Measurements from ENCODE around the gene NAIF1. TPM values are rescaled to one million over a fixed set of nuclear protein-coding genes. Genes with fewer than 3 reads are reported as not detected.
"Not testable (repeated sequence)": the region's sequence is repeated elsewhere in the genome, so short reads cannot be mapped to it uniquely, and the experiment has no call there.

Gene NAIF1, protein sequence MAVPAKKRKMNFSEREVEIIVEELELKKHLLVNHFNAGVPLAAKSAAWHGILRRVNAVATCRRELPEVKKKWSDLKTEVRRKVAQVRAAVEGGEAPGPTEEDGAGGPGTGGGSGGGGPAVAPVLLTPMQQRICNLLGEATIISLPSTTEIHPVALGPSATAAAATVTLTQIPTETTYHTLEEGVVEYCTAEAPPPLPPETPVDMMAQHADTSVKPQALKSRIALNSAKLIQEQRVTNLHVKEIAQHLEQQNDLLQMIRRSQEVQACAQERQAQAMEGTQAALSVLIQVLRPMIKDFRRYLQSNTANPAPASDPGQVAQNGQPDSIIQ
- total RNA-seq (2014; rRNA removed; shearing (Covaris generic)) = 8.5 and 9.0 TPM in 2 replicates

DNA sequence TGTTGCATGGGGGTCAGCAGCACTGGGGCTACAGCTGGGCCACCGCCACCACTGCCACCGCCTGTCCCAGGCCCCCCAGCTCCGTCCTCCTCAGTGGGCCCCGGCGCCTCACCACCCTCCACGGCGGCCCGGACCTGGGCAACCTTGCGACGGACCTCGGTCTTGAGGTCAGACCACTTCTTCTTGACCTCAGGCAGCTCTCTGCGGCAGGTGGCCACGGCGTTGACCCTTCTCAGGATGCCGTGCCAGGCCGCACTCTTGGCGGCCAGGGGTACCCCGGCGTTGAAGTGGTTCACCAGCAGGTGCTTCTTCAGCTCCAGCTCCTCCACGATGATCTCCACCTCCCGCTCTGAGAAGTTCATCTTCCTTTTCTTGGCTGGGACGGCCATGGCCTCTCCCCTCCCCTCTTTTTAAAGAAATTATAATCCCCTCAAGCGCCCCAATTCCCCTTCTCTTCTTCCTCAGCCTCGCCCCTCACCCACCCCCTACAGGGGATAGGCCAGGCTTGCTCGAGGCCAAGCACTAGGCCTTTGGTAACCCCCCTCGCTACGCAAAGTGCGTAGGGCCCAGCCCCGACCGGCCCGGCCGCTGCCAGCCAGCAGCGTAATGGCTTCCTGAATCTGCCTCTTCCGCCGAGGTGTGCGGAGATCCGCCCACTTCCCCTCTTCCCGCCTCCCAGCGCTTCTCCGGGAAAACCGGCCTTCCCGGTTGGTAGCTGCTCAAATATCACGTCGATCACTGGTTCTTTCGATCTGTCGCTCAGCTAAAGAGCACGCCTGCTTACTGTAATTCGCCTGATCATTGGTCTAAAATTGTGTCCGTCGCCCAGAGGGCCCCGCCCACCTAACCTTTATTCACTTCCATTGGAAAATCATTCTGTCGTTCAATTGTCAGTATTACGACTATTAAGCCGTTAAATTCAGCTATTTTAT is at the start of gene NAIF1:
NAIF1 (minus strand) TSS at position 608 of the 932 bp plus-strand sequence; CDS start at position 389, 219 bp downstream.
- no peaks in the 10 kb centered on the region for H3K36me3 ChIP-seq
- peak within 1 kb of the TSS; percentile 98 for H3K27ac ChIP-seq
- H3K27me3 ChIP-seq = no peaks in the 10 kb centered on the region
- no peaks in the 10 kb centered on the region for H3K9me3 ChIP-seq (replicated peaks)
- H3K4me3 ChIP-seq = peak within 1 kb of the TSS; percentile 75
- H3K4me1 ChIP-seq = peaks cover 12% of the 10 kb centered on the region
- DNase-seq = peak; percentile 99 to 100

DNA sequence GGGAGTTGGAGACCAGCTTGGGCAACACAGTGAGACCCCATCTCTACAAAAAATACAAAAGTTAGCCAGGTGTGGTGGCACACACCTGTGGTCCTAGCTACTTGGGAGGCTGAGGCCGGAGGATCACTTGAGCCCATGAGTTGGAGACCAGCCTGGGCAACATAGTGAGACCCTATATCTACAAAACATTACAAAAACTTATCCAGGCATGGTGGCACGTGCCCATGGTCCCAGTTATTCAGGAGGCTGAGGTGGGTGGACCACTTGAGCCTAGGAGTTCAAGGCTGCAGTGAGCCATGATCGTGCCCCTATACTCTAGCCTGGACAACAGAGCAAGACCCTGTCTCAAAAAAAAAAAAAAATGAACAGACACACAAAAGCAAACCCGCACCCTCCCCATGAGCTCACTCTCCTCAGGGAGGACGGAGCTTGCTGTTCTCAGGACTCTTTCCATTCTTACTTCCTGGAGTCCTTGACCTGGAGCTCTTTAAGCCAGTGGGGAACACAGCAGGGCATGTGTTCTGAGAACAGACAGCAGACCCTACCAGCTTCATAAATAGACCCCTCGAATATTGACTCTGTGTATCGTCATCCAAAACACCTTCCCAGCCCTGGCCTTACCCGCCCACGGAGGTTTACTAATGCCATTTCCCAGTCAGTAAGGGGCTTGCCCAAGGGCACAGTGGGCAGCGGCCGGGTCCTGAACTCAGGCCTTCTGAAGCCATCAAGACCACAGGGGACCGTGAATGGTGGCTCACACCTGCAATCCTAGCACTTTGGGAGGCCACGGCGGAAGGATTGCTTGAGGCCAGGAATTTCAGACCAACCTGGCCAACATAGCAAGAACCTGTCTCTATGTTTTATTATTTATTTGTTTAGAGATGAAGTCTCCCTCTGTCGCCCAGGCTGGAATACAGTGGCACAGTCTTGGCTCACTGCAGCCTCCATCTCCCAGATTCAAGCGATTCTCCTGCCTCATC is 49.3 kb upstream of the NAIF1 start:
- DNase-seq = no peak
- Histone ChIP-seq H3K36me3 (peaks cover 4% of the 10 kb centered on the region), H3K4me1 (peaks cover 8% of the 10 kb centered on the region), H3K4me3 (no peak overlapping the region), H3K27me3 (no peaks in the 10 kb centered on the region), H3K9me3 (replicated peaks) (no peaks in the 10 kb centered on the region), H3K27ac (no peak overlapping the region)

DNA sequence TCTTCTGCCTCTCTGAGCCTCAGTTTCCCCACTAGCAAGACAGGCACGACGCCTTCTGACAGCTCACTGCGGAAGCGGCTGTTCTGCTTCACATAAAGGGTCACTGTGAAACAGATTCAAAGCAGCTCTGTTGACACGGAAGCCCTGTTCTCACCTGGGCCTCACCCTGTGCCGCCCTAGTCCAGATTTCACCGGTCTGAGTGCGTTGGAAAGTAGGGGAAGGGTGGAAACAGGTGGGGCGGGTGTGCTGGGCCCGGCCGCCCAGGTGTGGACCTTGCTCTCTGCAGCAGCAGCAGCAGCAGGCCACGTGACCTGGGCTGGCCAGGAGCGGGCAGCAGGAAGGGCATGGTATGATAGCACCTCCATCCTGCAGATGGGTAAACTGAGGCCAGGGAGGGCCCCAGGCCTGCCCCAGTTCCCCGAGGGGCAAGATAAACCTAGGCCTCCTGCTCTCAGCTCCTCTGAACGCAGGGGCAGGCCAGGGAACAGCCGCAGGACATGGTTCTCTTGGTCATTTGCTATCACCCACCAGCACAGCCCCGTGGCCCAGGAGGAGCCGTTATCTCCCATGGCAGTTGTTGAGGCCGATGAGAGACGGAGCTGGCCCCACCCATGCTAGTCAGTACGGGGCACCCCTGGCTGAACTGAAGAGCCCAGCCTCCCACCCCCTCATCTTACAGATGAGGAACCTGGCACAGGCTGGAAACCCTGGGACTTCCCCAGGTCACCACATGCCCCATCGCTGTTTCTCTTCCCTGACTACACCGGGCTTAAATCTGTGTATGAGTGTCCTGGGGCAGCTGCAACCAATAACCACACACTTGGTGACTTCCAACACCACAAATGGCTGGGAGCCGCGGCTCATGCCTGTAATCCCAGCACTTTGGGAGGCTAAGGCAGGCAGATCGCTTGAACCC is 48.3 kb upstream of the NAIF1 start:
- H3K27ac ChIP-seq = no peak overlapping the region
- no peak overlapping the region for H3K4me3 ChIP-seq
- H3K4me1 ChIP-seq = peaks cover 8% of the 10 kb centered on the region
- no peaks in the 10 kb centered on the region for H3K27me3 ChIP-seq
- DNase-seq = no peak
- H3K36me3 ChIP-seq = peaks cover 7% of the 10 kb centered on the region
- no peaks in the 10 kb centered on the region for H3K9me3 ChIP-seq (replicated peaks)

DNA sequence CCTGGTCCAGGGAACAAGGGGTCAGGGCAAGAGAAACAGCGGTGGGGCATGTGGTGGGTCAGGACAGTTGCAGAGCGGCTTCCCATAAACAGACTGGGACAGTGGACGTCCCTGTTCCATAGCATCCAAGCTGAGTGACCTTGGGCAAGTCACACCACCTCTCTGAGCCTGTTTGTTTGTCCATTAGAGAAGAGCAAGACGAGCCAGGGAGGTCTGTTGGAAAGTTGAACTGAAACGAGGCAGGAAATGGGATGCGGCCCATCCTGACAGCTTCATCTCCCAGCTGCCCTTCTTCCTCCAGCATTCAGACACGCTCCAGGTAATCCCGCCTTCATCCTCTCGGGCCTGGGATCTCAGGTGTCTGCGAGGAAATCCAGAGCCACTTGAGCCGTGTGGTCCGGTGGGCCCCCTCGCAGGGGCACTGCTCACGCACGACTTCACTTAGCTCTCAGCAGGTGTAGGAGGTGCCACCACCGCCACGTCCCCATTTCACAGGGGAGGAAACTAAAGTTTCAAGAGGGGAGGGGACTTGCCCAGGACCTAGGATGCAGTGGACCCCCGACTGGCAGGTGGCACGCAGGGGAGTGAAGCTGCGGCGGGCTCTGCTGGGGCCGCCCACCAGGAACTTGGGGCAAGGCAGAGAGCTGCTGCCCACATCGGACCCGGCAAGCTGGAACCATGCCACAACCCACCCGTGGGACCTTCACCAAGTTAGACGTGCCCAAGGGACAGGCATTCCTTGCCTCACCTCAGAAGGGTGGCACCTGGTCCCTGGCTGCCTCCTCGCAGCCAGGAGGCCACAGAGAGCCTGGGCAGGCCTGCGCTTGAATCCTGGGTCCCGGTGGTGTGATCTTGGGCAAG is 47.4 kb upstream of the NAIF1 start:
- no peak overlapping the region for H3K4me3 ChIP-seq
- DNase-seq = no peak
- no peaks in the 10 kb centered on the region for H3K27me3 ChIP-seq

DNA sequence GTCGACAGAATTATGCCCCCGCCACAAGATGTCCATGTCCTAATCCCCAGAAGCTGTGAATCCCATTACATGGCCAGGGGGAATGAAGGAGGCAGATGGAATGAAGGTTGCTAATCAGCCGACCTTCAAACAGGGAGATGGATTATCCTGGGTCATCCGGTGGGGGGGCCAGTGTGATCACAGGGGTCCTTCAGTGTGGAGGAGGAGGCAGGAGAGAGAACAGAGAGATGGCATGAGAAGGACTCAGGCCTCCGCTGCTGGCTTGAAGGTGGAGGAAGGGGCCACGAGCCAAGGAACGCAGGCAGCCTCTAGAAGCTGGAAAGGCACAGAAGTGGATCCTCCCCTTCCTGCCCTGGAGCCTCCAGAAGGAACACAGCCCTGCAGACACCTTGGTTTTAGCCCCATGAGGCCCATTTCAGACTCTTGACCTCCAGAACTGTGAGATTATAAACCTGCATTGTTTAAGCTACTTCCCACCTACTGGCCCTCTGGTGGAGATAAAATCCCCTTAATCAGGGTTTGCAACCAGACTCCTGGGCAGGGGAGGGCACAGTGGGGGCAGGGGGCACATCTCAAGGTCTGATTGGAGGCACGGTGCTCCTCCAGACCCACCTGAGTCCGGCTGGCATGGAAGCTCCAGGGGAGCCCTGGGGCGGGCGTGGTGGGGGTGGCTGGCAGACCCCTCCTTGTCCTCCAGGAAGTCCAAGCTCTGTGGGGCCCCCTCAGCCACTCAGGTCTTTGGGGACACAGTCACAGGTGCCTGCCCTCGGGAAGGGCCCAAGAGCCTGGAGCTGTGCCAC is 46.6 kb upstream of the NAIF1 start:
- peaks cover 12% of the 10 kb centered on the region; the same call in 1 of the 2 replicates for H3K36me3 ChIP-seq
- H3K4me3 ChIP-seq = no peak overlapping the region
- no peaks in the 10 kb centered on the region for H3K9me3 ChIP-seq (replicated peaks)
- H3K4me1 ChIP-seq = no peaks in the 10 kb centered on the region
- no peaks in the 10 kb centered on the region for H3K27me3 ChIP-seq
- H3K27ac ChIP-seq = no peak overlapping the region
- DNase-seq = no peak

More for the DNA sequence above, 47.4 kb upstream of the NAIF1 start:
- Histone ChIP-seq H3K4me1 (peaks cover 6% of the 10 kb centered on the region), H3K9me3 (replicated peaks) (no peaks in the 10 kb centered on the region), H3K36me3 (peaks cover 10% of the 10 kb centered on the region; the same call in 1 of the 2 replicates), H3K27ac (no peak overlapping the region)

DNA sequence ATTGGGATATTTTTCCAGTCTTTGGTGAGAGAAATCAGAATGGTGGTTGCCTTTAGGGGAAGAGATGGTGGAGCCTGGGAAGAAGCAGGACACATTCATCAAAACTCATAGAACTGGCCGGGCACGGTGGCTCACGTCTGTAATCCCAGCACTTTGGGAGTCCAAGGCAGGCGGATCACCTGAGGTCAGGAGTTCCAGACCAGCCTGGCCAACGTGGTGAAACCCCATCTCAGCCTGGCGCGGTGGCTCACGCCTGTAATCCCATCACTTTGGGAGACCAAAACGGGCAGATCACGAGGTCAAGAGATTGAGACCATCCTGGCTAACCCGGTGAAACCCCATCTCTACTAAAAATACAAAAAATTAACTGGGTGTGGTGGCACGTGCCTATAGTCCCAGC is 44.6 kb upstream of the NAIF1 start:
- not testable (repeated sequence) for H3K27me3 ChIP-seq; H3K4me3 ChIP-seq; H3K9me3 ChIP-seq (replicated peaks); H3K4me1 ChIP-seq; H3K27ac ChIP-seq; DNase-seq
- H3K36me3 ChIP-seq = peaks cover 31% of the 10 kb centered on the region

DNA sequence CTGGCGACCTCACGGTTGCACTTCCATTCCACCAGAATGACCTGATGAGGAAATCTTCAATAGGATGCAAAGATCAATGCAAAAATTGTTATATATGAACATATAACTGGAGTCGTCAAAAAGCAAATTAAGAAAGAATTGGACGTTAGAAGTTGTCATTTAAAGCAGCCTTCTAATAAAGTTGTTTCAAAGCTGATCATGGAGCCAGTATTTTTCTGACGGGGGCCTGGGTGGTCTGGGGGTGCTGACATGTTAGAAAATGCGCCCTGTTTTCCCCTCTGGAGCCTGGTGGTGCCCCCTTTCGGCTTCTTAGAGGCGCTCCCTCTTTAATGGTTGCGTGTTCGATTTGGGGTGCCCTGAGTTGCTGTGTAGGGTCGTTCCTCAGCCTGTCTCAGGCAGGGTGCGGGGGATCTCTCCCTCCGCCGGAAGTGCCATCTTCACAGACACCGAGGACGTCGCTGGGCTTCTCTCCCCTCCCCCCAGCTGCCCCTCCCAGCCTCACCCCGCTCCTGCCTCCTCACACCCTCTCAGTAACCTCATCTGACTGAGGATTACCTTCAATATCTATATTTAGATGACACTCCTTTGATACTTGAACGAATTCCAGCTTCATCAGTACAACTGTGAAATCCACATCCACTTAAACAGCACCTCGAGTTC is 42.1 kb upstream of the NAIF1 start:
- no peak overlapping the region for H3K27ac ChIP-seq
- peaks cover 48% of the 10 kb centered on the region for H3K36me3 ChIP-seq
- no peak overlapping the region for H3K4me3 ChIP-seq
- no peaks in the 10 kb centered on the region for H3K9me3 ChIP-seq (replicated peaks)
- no peaks in the 10 kb centered on the region for H3K27me3 ChIP-seq
- H3K4me1 ChIP-seq = peaks cover 13% of the 10 kb centered on the region
- DNase-seq = no peak

DNA sequence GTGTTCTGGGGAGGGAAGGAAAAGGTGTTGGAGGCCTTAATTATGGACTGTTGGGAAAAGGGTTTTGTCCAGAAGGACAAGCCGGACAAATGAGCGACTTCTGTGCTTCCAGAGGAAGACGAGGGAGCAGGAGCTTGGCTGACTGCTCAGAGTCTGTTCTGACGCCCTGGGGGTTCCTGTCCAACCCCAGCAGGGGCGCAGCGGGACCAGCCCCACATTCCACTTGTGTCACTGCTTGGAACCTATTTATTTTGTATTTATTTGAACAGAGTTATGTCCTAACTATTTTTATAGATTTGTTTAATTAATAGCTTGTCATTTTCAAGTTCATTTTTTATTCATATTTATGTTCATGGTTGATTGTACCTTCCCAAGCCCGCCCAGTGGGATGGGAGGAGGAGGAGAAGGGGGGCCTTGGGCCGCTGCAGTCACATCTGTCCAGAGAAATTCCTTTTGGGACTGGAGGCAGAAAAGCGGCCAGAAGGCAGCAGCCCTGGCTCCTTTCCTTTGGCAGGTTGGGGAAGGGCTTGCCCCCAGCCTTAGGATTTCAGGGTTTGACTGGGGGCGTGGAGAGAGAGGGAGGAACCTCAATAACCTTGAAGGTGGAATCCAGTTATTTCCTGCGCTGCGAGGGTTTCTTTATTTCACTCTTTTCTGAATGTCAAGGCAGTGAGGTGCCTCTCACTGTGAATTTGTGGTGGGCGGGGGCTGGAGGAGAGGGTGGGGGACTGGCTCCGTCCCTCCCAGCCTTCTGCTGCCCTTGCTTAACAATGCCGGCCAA is 41.3 kb upstream of the NAIF1 start:
- Histone ChIP-seq H3K4me1 (peaks cover 20% of the 10 kb centered on the region), H3K36me3 (peaks cover 53% of the 10 kb centered on the region), H3K9me3 (replicated peaks) (no peaks in the 10 kb centered on the region), H3K4me3 (no peak overlapping the region), H3K27ac (no peak overlapping the region), H3K27me3 (no peaks in the 10 kb centered on the region)
- DNase-seq = no peak

DNA sequence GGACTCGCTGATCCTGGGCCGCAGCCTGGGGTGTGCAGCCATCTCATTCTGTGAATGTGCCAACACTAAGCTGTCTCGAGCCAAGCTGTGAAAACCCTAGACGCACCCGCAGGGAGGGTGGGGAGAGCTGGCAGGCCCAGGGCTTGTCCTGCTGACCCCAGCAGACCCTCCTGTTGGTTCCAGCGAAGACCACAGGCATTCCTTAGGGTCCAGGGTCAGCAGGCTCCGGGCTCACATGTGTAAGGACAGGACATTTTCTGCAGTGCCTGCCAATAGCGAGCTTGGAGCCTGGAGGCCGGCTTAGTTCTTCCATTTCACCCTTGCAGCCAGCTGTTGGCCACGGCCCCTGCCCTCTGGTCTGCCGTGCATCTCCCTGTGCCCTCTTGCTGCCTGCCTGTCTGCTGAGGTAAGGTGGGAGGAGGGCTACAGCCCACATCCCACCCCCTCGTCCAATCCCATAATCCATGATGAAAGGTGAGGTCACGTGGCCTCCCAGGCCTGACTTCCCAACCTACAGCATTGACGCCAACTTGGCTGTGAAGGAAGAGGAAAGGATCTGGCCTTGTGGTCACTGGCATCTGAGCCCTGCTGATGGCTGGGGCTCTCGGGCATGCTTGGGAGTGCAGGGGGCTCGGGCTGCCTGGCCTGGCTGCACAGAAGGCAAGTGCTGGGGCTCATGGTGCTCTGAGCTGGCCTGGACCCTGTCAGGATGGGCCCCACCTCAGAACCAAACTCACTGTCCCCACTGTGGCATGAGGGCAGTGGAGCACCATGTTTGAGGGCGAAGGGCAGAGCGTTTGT is 40.5 kb upstream of the NAIF1 start:
- Histone ChIP-seq H3K36me3 (peaks cover 54% of the 10 kb centered on the region), H3K27me3 (no peaks in the 10 kb centered on the region), H3K9me3 (replicated peaks) (no peaks in the 10 kb centered on the region), H3K4me1 (peaks cover 23% of the 10 kb centered on the region), H3K4me3 (no peak overlapping the region), H3K27ac (no peak overlapping the region)
- DNase-seq = no peak

DNA sequence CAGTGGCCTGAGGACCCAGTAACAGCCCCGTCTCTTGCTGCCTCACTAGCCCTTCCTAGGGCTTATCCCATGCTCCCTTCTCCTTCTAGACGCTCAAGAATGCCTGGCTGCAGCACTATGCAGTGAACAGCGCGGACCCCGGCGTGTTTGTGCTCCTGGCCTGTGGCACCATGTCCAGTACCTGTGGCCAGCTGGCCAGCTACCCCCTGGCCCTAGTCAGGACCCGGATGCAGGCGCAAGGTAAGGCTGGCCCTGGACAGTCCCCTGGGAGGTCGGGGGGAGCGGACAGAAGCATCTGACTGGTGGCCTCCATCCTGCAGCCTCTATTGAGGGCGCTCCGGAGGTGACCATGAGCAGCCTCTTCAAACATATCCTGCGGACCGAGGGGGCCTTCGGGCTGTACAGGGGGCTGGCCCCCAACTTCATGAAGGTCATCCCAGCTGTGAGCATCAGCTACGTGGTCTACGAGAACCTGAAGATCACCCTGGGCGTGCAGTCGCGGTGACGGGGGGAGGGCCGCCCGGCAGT is 39.9 kb upstream of the NAIF1 start:
- no peak for DNase-seq
- Histone ChIP-seq H3K36me3 (peaks cover 54% of the 10 kb centered on the region), H3K27ac (no peak overlapping the region), H3K4me1 (peaks cover 23% of the 10 kb centered on the region), H3K9me3 (replicated peaks) (no peaks in the 10 kb centered on the region), H3K27me3 (no peaks in the 10 kb centered on the region), H3K4me3 (no peak overlapping the region)

Measured in SJCRH30 (cell line).